HuH-7 (cell line): Measurements from ENCODE around the gene CCNF.
"Not testable (repeated sequence)": the region's sequence is repeated elsewhere in the genome, so short reads cannot be mapped to it uniquely, and the experiment has no call there.

ENCODE experiments used
- DNase-seq: peaks from one replicate; pipeline ENCODE4 v3.0.0; 2011; ENCODE audit warnings: low spot score

The CCNF gene

GRCh38 chr16:2471653-2472487 is 42.6 kb downstream of the CCNF start:
- no peak for DNase-seq

DNA sequence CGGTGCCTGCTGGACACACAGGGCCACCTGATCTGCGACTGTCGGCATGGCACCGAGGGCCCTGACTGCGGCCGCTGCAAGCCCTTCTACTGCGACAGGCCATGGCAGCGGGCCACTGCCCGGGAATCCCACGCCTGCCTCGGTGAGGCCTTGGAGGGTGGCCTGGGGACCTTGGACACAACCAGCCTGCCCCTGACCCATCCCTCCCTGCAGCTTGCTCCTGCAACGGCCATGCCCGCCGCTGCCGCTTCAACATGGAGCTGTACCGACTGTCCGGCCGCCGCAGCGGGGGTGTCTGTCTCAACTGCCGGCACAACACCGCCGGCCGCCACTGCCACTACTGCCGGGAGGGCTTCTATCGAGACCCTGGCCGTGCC is 43.2 kb downstream of the CCNF start:
- DNase-seq = no peak

DNA sequence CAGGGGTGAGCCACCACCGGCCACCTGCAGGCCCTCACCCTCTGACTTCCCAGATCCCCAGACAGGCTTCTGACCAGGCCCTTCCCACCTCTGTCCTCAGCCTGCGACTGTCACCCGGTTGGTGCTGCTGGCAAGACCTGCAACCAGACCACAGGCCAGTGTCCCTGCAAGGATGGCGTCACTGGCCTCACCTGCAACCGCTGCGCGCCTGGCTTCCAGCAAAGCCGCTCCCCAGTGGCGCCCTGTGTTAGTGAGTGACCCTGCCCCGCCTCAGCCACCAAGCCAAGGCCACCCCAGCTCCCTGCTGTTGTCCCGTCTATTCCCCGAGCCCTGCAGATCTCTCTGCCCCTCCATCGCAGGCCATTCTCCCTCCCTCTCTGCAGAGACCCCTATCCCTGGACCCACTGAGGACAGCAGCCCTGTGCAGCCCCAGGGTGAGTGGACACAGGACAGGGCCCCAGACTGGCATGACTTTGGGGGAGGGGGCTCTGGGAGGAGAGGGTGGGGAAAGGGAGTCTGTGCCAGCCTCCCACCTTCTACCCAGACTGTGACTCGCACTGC is 43.7 kb downstream of the CCNF start:
- no peak for DNase-seq

DNA sequence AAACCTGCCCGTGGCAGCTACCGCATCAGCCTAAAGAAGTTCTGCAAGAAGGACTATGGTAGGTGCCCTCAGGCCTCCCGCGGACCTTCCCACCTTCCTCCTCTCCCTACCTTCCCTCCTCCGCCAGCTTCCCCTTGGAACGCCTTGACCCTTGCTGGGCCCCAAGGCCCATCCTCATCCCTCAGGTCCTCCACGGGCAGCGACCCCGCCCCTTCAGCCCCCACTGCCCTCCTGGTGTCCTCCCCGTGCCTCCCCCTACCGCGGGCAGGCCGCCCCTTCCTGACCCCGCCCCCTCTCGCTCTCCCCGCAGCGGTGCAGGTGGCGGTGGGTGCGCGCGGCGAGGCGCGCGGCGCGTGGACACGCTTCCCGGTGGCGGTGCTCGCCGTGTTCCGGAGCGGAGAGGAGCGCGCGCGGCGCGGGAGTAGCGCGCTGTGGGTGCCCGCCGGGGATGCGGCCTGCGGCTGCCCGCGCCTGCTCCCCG is 44.2 kb downstream of the CCNF start:
- DNase-seq = peak; percentile 66

DNA sequence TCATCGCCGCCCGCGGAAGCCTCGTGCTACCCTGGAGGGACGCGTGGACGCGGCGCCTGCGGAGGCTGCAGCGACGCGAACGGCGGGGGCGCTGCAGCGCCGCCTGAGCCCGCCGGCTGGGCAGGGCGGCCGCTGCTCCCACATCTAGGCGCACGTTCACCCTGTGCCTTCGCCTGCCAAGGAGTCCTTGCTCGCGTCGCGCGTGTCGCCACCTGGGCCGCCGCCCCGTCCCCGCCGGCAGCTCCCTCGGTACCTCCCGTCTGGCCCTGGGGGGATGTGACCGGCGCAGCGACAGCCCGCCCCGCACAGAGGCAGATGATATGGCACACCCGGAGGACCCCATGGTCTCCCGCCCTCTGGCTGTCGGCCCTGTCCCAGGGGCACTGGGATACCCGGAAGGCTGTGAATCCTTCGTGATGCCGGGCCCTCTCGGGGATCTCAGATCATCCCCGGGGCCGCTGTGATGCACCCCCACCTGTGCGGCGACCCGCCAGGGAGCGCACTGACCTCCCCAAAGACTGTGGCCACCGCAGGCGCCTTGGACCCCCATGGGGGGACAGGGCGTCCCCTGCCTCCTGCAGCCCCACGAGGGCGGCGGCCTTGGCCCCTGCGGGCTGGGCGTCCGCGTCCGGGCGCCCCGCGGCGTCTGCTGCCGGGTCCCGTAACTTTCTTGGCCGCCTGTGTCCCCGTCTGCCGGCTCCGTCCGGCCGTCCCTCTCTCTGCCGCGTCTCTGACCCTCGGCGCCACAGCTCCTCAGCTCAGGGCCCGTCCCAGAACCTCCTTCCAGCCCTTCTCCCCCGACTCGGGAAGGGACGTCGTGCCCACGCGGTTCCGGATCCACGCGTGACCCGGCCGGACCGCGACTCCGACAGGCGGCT is 45.0 kb downstream of the CCNF start:
- peak; percentile 72 for DNase-seq

GRCh38 chr16:2474877-2475412 is 45.7 kb downstream of the CCNF start, which contains the start of gene TBC1D24:
TBC1D24 (plus strand) TSS chr16:2475127; CDS start chr16:2496149, 21,022 bp downstream.
- DNase-seq = peak; percentile 98

- no peak for DNase-seq
Observed at GRCh38 chr16:2475413-2476344, 46.4 kb downstream of the CCNF start.

GRCh38 chr16:2476345-2476720 is 47.1 kb downstream of the CCNF start:
- no peak for DNase-seq

DNA sequence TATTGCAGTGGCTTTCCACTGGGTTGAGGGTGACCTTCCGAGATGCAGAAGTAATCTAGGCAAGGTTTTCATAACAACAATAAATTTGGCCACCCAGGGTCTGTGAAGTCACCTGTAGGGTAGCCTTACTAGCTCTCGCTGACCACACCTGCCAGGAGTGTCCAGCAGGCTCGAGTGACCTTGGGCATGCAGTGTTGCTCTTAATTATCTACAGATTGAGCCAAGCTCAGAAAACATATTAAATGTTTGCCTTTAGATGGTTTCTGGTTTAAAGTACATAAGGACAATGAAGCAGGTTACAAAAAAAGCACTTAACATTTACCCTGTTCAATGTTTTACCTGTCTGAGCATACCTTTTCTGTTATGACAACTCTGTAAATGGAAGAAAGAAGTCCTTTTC is 47.5 kb downstream of the CCNF start:
- DNase-seq = no peak

- DNase-seq = no peak
Observed at GRCh38 chr16:2477327-2477726, 48.1 kb downstream of the CCNF start.

DNA sequence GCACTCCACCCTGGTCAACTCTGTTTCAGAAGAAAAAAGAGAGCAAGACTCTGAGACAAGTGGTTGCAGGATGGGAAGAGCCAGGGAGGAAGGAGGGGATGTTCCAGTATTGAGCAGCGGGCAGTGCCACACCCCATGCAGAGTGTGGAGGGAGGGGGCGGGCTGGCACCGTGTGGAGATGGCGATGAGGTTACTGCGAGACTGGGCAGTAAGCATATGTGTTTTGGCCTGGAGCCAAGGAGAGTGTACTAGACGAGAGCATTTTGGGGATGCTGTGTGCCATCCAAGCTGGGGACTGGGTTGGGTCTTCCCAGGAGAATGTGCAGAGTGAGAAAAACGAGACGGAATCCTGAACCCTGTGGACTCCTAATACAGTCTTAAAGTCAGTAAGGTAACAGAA is 49.0 kb downstream of the CCNF start:
- DNase-seq = no peak

DNA sequence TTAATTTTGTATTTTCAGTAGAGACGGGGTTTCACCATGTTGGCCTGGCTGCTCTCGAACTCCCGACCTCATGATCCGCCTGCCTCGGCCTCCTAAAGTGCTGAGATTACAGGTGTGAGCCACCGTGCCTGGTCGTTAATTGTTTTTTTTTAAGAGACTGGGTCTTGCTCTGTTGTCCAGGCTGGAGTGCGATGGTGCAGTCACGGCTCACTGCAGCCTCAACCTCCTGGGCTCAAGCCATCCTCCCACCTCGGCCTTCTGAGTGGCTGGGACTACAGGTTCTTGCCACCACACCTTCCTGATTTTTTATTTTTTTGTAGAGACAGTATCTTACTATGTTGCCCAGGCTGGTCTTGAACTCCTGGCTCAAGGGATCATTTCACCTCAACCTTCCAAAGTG is 50.7 kb downstream of the CCNF start:
- DNase-seq = not testable (repeated sequence)

GRCh38 chr16:2480948-2481347 is 51.7 kb downstream of the CCNF start:
- DNase-seq = no peak

DNA sequence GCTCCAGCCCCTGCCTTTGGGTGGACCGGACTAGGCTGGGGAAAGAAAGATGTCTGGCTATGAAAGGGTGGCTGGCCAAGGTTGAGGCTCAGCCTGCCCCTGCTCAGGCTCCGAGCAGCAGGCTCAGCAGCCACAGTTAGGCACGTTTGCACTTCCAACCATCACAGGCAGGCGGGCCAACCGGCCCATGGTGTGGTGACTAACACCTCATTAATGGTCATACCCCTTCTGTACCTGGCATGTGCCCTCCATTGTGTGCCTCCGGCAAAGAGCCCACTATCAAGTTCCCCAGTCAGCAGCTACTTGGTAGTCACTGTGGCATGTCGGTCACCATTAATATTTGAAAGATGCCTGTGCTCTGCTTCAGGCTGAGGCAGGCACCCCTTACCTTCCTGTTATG is 52.4 kb downstream of the CCNF start:
- no peak for DNase-seq

GRCh38 chr16:2482249-2482648 is 53.0 kb downstream of the CCNF start:
- no peak for DNase-seq

DNA sequence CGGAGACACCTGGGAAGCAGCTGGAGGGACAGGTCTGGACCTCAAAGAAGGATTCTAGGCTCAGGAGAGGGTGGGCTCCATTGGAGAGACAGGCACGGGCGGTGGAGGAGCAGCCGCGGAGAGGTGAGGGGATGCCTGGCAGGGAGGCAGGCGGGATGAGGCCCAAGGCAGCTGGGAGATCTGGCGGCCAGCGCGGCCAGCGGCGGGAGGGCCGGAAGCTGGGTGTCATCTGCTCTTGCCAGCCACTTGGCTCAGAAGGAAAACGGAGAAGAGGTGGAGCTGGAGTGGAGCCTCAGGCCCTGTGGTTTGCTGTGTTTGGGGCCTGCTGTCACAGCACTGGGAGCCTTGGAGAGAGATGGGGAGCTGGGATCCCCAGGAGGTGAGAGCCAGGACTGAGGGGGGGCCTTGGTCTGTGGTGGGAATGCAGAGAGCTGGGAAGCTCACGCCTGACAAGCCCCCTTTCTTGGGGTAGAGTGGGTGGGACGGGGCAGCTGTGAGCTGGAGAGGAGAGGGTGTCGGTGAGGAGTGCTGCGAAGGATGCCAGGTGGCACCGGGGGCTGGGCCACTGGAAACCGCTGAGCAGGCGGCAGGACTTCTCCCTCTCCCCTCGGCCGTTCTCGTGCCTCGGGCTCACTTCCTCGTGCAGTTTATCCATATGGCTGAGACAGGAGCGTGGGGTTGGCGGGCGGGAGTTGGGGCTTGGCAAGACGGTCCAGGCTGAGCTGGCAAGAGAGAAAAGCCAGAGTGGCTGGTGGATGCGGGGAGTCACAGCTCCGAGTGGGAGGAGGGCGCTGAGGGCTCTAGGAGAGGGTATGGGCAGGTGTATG is 53.7 kb downstream of the CCNF start:
- no peak for DNase-seq

DNA sequence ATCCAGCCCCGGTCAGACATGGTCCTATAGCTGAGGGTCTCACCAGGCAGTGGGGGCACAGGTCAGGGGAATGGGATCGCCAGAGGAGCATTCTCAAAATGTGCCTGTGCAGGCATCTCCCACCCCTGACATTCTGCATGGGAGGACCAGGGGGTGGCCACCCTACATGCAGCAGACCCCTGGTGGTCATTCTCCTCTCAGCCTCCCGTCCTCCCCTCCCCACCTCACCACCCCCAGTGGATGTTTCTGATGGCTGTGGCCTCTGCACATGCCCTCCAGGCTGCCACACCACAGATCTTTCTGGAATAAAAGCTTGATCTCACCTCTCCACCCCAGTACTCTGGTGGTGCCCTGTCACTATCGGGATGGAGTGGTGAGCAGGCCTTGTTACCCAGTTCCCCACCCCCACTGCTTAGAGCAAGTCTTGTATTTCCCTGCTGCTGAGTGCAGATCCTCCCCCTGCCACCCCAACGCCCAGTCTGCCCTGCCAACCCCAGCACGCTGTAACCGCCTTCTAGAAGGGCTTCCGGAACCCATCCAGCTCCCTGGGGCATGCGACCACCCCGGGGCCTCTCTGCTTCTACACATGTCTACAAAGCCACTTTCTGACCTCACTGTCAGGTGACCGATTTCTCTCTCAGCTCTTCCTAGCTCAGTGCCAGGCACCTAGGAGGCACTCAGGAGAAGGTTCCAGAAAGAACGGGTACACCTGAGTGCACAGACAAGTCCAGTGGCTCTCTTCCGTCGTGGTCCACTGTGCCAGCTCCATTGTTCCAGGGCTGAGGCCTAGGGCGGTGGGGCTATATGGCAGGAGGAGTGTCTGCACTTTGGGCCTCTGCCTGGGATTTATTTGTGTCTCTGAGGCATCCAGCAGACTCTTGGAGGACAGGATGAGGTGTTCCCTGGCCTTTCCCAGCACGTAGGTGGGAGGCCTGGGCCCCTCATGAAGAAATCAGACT is 55.0 kb downstream of the CCNF start:
- no peak for DNase-seq

- peak; percentile 78 for DNase-seq
Observed at GRCh38 chr16:2484898-2485508, 55.8 kb downstream of the CCNF start.
